ENCODE measurements around the gene IZUMO1.
"Not testable (repeated sequence)": the region's sequence is repeated elsewhere in the genome, so short reads cannot be mapped to it uniquely, and the experiment has no call there.

Gene IZUMO1

DNA sequence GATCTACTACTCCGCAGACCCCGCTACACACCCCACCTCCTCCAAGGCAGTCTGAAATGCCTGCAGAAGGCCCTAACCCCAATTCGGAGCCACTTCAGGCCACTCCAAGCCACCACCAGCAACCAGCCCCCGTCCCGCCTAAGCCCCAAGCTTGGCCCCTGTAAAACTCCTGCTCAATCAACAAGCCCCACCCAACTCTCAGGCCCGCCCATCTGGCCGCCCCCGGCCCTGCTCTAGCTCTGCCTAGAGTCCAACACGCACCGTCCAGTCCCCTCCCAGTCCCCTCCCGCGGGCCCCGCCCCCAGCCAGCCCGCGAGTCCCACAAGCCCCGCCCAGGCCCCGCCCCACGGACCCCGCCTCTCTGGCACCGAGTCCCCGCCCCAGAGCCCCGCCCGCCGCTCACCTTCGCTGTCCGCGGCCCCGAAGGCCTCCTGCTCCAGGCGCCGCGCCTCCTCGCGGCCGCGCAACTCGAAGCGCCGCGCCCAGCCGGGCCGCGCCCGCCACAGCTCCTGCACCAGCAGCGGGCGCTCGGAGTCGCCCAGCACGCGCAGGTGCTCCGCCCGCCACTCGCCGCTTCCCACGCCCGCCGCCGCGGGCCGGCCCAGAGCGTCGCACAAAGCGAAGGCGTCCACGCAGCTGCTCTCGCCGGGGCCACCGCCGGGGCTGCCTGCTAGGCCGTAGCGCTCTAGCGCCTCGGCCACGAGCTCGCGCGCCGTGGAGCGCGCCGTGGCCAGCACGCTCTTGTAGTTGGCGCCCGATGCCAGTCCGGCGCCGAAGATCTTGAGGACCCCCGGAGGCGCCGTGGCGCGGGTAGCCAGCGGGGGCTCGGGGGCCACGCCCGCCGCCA is 7.9 kb downstream of the IZUMO1 start:
- peak; percentile 93 to 97 for DNase-seq (ENCODE audit: low read depth in 2 of 2)

DNA sequence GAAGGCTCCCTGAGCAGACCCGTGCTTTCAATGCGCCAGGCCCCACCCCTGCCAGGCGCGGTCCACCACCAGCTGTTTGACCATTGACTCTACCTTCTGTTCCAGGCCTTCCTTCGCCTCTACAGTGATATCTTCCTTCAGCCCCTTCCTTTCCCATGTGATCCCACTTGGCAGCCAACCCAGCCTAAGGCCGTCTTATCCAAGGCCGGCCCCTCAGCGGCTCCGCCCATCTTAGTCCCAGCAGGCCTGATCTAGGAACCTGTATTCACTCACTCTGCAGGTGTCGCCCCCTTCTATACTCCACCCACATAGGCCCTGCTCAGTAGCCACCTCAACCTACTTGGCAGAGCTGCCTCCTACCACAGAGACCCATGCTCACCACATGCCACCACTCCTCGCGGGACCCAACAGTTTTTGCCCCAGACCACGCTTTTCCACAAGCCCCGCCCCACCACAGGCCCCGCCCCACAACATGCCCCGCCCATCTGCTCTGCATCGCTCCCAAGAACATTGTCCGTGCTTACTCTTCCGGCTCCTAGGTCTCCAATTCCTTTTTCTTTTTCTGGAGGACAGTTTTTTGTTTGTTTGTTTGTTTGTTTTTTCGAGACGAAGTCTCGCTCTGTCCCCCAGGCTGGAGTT is 9.2 kb downstream of the IZUMO1 start:
- no peak for DNase-seq (ENCODE audit: low read depth in 2 of 2)

DNA sequence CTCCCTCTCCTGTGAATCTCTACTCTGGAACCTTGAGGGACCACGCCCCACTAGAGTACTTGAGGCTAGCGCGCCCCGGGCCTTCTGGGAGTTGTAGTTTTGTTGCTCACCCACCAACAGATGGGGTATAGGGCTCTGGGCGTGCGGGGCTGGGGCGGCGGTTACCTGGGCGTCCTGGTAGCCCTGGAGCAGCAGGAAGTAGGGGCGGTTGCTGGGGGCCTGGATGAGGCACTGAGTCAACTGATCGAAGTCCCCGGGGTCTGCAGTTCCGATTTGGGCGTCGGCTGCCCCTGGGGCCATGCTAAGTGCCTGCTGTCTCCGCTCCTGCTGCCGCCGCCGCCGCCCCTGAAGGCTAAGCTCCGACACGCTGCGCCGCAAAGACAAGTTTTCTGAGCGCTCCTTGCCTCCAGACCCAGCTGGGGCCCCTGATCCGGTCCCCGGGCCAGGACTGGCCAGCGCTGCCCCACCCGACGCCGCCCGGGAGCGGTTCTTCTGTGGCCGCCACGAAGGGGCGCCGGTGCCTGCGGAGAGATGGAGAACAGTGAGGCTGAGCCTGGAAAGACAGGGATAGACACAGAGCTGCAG is 11.6 kb downstream of the IZUMO1 start:
- DNase-seq (ENCODE audit: low read depth in 2 of 2): no peak

DNA sequence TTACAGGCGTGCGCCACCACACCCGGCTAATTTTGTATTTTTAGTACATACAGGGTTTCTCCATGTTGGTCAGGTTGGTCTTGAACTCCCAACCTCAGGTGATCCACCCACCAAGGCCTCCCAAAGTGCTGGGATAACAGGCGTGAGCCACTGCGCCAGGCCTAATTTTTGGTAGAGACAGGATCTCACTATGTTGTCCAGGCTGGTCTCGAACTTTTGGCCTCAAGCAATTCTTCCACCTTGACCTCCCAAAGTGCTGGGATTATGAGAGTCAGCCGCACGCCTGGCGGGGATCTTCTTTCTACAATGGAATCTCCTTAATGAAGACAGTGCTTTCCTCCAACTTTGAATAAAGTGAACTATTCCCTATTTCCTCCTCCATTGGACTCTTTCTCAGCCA is 12.1 kb downstream of the IZUMO1 start:
- DNase-seq (ENCODE audit: low read depth in 2 of 2): no peak

DNA sequence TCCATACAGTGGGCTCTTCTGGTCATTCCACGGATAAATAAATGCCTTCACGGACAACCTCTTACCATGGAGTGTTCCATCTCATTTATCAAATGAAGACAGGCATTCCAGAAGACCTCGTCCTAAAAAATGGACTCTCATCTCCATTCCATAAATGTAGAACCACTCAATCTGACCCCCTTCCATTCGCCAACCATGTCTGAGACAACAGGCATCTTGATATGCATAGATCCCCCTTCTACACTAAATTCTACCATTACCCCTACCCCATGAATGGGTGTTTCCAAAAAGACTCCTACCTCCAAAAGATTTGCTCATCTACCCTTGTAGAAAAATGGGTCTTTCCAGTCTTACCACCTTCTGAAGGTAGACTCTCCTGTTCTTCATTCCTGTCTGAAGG is 15.3 kb downstream of the IZUMO1 start:
- DNase-seq (ENCODE audit: low read depth in 2 of 2): no peak

DNA sequence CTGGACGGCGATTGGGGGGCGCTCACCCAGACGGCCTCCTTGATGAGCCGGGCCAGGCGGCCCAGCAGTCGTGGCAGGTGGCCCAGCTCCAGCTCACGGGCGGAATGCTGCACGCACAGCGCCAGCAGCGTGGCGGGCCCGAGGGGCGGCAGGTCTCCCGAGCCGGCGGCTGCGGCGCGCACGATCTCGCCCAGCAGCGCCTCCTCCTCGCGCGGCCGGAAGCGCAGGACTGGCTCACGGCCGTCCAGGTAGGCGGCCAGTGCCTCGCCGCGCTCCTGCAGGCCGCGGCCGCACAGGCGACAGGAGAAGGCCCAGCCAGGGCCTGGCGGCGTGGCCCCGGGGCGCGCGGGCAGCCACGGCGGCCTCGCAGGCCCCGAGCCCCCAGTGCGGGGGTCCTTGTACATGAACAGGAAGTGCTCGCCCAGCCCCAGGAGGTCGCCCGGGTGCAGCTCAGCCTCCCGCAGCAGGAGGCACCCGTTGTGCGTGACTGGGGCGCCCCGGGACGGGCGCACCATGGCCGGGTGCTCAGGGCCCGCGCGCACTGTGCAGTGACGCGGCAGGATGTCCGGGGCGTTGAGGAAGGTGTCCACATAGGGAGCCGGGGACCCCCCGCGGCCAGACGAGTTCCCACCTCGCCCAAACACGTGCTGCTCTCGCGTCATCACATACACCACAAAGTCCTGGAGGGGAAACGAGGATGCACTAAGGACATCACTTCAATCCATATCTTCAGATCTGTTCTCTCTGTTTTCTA is 17.6 kb downstream of the IZUMO1 start:
- no peak for DNase-seq (ENCODE audit: low read depth in 2 of 2)

DNA sequence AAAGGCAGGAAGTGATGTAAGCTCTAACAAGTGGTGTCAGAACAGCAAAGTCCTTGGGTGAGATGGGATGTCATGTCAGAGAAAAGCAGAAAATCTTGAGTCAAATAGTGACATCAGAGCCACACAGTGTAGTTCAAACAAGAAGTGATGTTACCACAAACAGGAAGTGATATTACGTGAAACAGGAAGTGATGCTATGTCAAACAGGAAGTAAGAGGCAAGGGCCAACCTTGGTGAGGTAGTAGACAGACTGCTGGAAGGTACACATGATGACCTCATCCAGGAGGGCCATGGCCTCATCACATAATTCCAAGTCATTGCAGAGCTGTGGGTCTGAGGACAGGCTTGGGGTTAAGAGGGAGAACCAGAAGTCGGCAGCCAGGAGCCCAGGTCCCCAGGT is 20.2 kb downstream of the IZUMO1 start:
- no peak for DNase-seq (ENCODE audit: low read depth in 2 of 2)

DNA sequence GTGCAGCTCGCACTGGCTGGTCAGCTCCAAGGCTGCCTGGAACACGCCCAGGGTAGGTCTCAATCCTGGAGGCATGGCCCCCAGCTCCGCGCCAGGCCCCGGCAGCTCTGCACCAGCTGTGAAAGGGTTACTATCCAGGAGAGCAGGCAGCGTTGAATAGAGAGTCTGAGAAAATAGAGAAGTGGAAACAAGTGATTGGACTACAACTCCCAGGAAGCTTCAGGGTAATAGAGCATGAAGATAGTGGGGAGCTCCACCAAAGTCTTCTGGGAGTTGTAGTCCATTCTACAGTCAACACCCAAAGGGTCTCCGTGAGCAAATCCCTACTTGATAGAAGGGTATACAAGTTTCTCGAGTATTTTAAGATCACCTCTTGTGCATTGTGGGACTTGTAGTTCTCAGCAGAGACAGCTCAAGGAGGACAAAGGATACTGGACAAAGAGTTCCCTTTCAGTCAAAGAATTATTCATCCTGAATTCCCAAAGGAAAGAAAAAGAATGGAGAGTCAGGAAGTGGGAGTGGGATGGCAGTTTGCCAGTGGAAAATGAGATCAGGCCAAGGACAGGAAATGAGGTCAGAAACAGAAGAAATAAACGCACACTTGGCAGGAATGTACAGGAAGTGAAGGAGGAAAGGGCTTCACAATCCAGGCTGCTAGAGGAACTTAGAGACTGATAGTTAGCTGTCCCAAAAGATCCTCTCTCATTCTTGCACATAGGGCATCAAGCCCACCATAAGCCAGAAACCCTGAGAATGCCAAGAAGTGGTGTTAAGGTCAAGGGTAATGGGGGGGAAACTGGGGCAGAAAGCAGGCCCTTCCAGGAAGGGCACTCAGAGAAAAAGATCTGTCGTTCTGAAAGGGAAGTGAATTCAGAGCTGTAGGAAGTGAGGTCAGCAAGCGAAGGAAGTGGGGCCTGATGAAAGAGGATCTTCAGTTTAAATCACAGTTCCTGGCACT is 21.6 kb downstream of the IZUMO1 start:
- DNase-seq (ENCODE audit: low read depth in 2 of 2): no peak

DNA sequence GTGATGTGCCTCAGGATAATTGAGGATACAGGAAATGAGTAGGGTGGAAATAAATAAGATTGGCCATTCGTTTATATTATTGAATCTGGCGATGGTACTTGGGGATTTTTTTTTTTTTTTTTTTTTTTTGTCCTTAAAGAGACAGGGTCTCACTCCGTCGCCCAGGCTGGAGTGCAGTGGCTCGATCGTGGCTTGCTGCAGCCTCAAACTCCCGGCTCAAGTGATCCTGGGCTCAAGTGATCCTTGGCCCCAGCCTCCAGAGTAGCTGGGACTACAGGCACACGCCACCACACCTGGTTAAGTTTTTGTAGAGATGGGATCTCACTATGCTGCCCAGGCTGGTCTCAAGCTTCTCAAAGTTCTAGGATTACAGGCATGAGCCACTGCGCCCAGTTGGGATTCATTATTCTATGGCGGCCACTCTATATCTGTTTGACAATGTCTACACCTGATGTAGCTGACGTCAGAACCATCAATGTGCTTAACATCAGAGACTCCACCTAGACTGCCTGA is 24.5 kb downstream of the IZUMO1 start:
- no peak for DNase-seq (ENCODE audit: low read depth in 2 of 2)

DNA sequence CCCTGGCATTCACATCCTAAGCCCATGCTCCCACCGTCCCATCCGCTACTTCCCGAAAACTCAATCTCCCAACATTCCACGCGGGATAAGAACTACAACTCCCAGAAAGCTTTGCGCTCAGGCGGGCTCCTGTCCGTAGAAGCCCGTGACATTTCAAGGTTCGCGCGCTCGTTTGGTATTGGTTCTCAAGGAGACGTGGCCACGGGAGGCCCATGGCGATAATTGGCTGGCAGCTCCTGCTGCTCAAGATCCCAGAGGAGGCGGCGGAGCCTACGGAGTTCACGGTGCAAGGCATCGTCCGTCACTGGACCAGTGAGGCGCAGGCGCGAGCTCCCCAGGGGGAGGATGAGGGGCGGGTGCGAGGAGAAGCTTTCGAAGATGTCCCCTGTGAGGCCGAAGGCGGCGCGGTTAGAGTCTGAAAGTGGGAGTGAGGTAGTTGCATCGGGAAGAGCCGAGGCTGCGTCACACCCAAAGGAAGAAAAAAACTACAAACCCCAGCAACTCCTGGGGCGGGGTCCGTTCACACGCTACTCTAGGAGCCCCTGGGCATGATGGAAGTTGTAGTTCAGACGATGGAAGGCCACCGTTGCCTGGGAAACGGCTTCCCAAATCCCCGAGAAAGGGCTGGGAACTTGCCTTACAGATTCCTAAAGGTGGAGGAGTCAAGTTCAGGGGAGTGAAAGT is 26.0 kb downstream of the IZUMO1 start:
- DNase-seq (ENCODE audit: low read depth in 2 of 2): peak; percentile 79 to 89

DNA sequence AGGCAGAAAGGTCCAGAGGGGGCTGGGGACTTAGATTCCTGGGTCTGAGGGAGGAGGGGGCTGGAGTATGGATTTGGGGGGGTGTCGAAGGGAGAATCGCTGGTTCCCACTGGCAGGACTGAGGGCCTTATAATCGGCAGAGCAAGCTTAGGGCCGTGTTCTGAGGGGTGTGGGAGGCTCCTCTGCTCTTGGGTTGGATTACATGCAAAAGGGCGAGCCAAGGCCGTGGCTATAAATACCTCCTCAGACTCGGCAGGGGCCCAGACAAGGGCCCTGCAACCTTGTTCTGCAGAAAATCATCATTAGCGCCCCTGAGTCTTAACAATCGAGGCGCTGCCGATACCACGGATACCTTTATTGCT is 26.5 kb downstream of the IZUMO1 start:
- DNase-seq (ENCODE audit: low read depth in 2 of 2): no peak

DNA sequence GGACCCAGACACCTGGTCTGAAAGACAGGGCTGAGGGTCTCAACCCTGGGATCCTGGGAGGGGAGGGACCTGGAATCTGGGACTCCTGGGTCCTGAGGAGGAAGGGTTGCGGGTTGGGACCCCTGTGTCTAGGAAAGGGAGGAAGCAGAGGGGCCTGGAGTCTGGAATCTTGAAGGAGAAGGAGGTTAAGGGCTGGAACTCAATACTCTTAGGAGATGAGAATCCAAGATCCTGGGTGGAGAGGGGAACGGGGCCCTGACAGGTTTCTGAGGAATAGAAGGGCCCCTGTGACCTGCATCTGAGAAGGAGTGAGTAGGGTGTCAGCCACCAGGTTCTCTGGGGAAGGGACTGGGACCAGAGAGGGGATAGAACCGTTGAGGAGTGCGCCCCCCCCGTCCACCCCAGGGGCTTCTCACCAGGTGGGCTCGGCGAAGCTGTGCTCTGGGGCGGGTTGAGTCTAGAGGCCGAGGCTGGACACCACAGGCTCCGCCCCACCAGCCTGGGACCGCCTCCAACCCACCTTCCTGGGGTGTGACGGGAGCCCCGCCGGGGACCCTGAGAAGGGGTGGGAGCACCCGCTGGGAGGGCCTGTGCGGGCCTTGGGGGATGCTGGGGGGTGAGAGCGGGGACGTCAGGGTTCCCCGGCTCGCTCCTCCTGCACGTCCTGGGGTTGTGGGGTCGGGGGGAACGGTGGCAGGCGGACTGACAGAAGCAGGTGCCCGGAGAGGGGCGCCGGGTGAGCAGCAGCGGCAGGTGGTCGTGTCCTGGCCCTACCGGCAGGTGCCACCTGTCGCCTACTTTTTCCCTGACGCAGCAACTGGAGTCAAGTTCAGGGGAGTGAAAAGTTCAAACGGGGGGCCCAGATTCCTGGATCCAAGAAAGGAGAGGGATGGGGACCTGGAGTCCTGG is 27.2 kb downstream of the IZUMO1 start, which contains the start of gene MAMSTR:
Gene MAMSTR, minus strand, starts transcription at position 463 of the 909 bp plus-strand sequence. CDS start 694 bp downstream, outside the sequence.
- DNase-seq (ENCODE audit: low read depth in 2 of 2): no peak

DNA sequence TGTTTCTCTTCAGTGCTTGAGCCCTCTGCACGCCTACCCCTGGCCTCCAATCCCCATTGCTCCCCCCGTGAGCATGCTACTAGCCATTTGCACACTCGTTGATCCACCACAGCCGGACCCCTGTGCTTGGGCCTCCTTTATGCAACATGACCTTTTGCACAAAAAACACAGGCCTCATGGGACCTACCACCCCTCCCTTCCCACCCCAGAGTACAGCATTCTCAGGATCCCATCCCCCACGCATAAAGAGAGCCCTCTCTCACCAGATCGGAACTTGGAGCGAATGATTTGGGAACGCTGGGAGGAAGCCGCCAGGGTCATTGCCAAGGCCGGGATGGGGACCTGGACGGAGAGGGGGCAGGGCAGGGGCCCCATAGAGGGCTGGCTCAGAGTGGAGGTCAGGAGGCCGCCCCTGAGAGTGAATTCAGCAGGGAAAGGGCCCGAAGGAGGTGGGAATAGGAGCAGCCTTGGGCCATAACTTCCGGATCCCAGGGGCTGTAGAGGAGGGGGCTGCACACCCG is 27.9 kb downstream of the IZUMO1 start:
- DNase-seq (ENCODE audit: low read depth in 2 of 2): no peak

DNA sequence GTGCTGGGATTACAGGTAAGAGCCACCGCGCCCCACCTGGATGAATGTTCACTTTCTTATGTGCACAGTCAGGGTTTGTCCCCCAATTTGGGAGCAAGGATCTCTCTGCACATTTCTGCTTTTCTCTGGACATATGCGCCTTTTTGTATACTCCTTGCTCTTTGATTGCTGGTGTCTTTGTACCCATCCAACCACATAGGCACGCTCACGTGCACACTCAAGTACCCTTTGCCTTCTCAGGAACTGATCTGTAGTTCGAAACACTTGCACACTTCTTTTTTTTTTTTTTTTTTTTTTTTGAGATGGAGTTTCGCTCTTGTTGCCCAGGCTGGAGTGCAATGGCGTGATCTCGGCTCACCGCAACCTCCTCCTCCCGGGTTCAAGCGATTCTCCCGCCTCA is 28.6 kb downstream of the IZUMO1 start:
- DNase-seq (ENCODE audit: low read depth in 2 of 2): not testable (repeated sequence)

DNA sequence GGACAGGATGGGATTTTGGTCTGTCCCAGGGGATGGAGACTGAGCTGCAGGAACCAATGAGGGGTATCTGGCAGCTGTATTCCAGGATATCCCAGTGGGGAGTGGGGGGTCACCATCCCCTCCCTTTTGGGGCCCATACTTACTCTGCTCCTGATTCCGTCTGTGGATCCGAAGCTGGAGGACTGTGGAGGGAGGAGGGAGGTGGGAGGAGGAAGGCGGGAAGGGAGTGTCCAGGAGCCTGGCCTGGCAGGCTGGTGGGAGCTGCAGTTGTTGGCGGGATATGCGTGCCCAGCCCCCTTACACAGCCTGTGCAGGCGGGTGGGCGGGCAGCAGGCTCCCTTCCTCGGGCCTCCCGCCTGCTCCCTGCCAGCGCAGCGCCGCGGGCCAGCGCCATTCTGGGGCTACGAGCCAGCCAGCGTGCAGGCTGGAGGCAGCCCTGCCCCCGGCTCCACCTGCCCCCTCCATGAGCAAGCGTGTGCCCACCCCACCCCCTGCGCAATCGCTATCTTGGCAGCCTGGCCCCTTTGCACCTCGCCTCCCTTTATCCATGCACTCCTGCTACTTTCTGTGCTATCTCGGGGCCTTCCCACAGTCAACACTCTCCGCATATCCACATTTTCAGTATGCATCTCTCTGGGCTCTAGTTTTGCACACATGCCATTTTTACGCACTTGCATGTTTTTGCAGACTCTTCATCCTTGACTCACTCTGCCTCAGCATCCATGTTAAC is 30.0 kb downstream of the IZUMO1 start:
- DNase-seq (ENCODE audit: low read depth in 2 of 2): no peak

DNA sequence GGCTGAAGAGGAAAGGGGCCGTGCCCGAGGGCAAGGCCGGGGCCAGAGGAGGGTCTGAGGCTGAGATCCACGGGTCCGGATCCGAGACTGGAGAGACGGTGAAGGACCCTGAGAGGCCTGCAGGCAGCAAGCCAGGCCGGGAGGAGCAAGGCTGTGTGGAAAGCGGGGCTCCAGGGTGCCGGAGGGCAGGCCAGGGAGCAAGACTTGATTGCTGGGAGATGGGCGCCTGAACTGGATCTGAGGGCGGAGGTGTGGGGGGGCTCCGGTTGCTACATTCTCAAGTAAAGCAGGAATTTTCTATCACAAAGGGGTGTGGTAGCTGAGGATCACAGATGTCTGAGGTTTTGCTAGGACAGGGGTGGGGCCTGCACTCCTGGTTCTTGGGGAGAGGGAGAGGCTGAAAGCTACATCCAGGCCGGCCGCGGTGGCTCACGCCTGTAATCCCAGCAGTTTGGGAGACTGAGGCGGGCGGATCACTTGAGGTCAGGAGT is 31.0 kb downstream of the IZUMO1 start:
- no peak for DNase-seq (ENCODE audit: low read depth in 2 of 2)

DNA sequence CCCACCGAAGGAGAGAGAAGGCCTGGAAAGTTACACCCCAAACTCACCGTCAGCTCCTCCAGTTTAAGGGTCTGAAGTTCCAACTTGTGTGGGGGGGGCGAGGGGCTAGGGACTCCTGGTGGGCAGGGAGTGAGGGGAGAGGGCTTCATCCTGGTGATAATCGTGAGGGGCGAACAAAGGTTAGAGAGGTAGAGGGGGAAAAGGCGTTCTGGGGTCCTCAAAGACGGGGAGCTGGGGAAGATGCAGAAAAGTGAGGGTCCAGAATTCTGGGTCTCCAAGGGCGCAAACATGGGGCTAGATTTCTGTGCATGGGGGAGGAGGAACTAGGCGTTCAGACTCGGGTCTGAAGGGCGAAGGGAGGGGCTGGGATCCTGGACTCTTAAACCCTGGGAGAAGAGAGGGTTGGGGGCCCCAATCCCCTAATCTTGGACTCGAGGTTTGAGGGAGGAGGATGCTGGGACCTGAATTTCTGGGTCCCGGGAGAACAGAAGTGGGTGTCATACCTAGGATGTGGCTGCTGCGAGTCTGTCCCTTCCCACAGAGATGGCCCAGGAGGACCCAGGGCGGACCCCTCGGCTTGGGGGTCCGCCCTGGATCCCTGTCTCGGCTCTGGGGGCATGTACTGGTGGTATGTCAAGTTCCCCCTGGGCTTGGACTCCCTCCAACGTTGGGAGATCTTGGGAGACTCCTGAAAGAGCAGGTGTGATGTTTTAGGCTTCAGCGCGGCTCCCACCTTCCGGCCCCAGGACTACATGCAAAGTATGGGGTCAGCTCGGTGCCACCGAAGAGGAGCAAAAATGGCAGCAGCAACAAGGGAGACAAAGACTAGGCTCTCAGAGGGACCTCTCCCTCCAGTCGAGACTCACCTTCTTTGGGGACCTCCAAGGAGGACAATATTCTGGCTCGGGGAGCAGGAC is 31.7 kb downstream of the IZUMO1 start:
- no peak for DNase-seq (ENCODE audit: low read depth in 2 of 2)
